ENCODE data around the gene L1TD1.

- TF ChIP-seq CTCF (IDR thresholded peaks at IDR 0.05; ENCODE audit: low read depth, low read length) (no peak), EZH2phosphoT487 (IDR thresholded peaks at IDR 0.05; ENCODE audit: low read depth) (no peak)
Measured at GRCh38 chr1:62187548-62187947, 7.1 kb upstream of the L1TD1 start.
